HG03064 (cell line): ENCODE measurements around the gene AGBL1.

Source experiments
- ATAC-seq: cut with Tn5 transposase; IDR thresholded peaks from one replicate; pipeline ENCODE4 v1.9.1; 2021; ENCODE audit warnings: low read depth; ENCODE audit not compliant: unreplicated experiment

The AGBL1 gene

GRCh38 chr15:86663304-86663703 lies 583.6 kb downstream of the AGBL1 start:
- no peak for ATAC-seq

GRCh38 chr15:86663979-86664378 lies 584.3 kb downstream of the AGBL1 start:
- no peak for ATAC-seq

DNA sequence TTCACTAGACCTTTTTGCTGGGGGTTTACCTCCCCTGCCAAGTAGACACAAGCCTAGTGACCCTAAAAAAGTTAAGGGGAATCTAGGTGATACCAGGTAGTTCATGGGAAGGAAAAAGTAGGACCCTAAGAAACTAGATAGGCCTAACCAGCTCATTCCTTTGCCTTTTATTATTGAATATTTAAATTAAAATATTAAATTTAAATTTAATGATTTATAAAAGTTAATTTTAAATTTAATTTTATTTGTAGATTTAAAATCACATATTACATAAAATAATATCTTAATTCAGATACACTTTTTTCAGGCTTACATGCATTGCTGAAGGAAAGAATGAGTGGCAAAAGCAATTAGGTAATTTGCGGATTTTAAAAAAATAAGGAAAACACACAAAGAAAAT lies 584.9 kb downstream of the AGBL1 start:
- ATAC-seq, result no peak

DNA sequence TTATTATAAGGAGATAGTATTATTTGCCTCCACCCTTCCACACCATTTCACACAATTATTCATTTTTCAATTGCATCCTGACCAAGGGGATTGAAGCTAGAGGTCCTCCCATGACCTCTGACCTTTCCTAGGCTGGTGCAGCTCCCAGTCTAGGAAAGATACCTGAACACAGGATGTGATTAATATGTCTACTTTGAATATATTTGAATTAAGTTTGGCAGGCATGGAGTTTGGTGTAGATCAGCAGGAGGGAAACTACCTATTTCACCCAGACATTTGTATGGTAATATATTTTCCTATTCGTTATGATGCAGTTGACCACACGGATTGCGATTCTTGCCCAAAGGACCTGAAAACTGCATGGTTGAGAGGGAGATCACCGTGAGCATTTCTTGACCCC lies 596.3 kb downstream of the AGBL1 start:
- no peak for ATAC-seq

DNA sequence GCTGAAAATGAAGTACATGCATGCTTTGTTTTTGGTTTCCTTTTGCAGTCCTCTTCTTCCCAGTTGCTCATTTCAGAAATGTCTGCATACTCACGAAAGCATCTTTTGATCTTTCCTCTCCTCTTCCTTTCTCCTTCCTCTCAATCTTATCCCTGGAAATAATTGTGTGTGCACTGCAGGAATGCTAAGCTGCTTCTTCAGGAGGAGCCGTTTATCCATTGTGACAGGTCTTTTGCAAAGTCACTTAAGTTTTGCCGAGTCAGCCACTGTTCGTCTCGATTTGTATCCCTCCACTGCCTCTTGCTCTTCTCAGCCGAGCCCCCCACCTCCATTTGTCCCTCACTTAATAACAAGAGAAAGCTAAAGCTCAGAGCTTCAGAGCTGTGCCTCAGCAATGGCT lies 597.6 kb downstream of the AGBL1 start:
- ATAC-seq, result no peak

DNA sequence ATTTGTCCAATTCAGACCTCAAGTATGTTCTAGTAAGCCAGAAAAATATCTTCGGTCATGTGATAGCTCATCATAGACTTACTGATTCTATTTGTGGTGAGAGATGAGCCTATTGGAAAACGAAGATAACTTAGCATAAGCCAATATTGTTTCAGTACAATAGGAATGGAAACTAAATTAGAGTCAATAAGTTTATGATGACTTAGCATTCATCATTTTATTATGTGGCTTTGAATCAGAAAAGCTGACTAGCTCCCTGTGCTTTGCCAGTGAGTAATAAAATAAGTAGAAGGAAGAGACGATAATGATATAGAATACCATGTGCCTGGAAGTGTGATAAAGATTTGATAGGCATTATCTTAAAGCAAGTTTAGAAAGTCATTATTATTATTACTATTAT lies 605.6 kb downstream of the AGBL1 start:
- ATAC-seq, result no peak

DNA sequence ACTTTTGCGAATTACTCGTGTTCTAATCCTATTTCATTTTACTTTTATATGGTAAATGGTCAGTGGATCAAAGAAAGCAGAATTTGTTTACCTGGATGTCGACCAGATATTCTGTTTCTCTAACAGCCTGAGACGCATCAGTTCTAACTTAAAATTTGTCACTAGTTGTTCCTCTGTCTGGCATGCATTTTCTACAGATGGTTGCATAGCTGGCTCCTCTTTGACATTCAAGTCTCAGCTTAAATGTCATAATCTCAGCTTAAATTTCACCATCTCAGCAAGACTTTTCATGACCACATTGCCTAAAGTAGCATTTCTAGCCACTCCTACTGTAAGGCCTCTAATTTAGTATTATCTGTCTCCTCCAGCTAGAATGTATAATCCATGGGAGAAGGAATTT lies 609.3 kb downstream of the AGBL1 start:
- ATAC-seq, result no peak

DNA sequence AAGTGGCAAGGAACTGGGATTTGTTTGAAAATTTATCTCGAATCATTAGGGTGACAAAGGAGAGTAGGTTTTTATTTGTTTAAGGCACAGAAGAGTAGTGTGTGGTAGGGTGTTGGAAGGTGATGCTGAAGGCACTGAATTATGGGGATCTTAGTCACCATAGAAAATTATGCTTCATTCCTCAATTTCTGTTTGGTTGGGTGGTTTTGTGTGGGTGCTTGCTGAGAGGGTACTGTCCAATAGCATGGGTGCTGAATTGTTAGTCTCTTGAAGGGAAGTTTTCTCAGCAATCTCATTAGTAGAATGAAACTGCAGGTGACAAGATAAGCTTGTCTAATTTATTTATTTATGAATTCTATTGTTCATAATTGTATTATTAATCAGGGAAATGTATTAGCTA lies 610.9 kb downstream of the AGBL1 start:
- no peak for ATAC-seq

- ATAC-seq, result no peak
Measured at GRCh38 chr15:86691091-86691663, 611.5 kb downstream of the AGBL1 start.

GRCh38 chr15:86700864-86701610 lies 621.4 kb downstream of the AGBL1 start:
- ATAC-seq, result no peak

GRCh38 chr15:86701611-86701963 lies 621.9 kb downstream of the AGBL1 start:
- no peak for ATAC-seq

- no peak for ATAC-seq
Measured at GRCh38 chr15:86706813-86707212, 627.1 kb downstream of the AGBL1 start.

- no peak for ATAC-seq
Measured at GRCh38 chr15:86711476-86711875, 631.8 kb downstream of the AGBL1 start.

DNA sequence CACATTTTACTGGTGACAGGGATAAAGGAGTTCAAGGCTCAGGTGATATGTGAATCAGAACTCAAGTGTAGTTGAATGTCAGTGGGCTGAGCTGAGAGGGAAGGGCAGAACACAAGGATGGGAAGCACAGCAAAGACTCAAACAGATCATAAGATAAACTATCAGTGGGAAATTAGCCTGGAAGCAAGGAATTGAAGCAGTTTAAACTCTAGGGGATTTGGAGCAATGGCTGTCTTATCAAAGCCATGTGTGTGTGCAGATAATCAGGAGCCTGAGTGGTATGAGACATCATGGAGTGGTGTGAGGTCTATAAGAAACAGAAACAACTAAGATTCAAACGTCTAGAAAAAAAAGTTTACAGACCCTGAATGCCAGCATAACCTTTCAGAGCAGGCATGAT lies 634.6 kb downstream of the AGBL1 start:
- no peak for ATAC-seq

DNA sequence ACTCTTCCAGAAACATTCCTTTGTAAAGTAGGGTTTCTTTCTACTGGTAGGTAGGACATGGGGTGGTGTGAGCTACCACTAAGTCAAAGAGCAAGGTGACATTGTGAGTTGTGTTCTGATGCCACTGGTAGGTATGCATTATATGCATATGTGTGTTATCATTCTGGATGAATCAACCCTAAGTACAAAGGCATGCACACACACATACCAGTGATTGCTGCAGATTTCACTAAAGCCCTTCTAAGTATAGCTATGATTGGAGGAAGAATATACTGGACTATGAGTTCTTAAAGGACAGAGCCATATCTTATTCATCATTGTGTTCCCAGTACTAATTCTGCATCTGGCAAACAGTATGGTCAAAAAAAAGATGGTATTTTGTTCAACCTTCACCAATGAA lies 646.0 kb downstream of the AGBL1 start:
- no peak for ATAC-seq

- no peak for ATAC-seq
Measured at GRCh38 chr15:86735247-86736040, 655.8 kb downstream of the AGBL1 start.

- no peak for ATAC-seq
Measured at GRCh38 chr15:86741917-86742316, 662.2 kb downstream of the AGBL1 start.

- no peak for ATAC-seq
Measured at GRCh38 chr15:86743283-86743903, 663.7 kb downstream of the AGBL1 start.

DNA sequence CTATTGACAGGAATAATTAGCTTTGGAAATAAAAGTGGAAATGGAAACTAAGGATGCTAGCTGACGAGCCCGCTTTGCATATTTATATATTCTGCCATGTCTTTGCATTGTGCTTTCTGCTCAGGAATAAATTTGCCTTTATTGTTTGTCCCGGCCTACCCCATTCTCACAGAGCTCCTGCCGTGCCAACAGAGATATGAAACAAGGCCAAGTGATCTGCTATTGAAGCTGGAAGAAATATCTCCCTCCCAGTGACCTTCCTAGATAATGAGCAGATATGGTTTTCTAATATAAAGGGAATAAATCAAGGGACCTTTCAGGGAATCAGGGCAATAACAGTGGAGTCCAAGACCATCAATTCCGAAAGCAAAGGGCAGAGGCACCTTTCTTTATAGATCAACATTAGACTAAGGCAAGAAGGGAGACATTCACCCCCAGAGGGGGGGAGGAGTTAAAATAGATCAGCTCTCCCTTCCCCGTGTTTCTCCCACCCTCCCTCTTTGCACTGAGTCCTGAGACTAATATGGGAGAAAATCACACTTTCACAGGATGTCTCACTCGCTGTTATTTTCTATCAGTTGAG lies 664.6 kb downstream of the AGBL1 start:
- ATAC-seq, result no peak

- no peak for ATAC-seq
Measured at GRCh38 chr15:86751116-86751515, 671.4 kb downstream of the AGBL1 start.

- no peak for ATAC-seq
Measured at GRCh38 chr15:86754846-86755245, 675.2 kb downstream of the AGBL1 start.
